ENCODE measurements around the gene TNK2.

Gene TNK2

DNA sequence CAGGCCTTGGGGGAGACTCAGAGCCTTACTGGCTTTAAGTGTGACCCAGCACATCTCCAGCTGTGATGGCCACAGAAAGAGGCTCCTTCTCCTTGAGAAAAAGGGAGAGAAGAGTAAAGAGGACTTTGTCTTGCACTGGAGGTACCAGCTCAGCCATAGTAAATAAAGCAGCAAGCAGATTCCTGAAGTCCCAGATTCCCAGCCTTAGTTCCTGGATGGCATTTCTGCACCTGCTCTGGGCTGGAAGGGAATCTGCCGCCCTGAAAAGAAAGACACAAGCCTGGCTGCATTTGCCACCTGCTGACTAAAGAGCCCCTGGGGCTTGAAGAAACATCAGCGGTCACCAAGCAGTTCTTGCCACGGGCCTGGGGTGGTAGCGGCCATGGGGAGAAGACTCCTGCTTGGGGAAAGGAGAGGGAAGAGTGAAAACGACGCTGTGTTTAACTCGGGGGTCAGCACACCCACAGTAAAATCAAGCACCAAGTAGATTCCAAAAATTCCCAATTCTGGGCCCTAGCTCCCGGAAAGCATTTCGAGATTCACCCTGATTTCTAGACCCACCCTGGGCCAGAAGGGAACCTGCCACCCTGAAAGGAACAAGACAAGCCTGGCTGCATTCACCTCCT is 24.2 kb upstream of the TNK2 start:
- TF ChIP-seq, protein P1, sequence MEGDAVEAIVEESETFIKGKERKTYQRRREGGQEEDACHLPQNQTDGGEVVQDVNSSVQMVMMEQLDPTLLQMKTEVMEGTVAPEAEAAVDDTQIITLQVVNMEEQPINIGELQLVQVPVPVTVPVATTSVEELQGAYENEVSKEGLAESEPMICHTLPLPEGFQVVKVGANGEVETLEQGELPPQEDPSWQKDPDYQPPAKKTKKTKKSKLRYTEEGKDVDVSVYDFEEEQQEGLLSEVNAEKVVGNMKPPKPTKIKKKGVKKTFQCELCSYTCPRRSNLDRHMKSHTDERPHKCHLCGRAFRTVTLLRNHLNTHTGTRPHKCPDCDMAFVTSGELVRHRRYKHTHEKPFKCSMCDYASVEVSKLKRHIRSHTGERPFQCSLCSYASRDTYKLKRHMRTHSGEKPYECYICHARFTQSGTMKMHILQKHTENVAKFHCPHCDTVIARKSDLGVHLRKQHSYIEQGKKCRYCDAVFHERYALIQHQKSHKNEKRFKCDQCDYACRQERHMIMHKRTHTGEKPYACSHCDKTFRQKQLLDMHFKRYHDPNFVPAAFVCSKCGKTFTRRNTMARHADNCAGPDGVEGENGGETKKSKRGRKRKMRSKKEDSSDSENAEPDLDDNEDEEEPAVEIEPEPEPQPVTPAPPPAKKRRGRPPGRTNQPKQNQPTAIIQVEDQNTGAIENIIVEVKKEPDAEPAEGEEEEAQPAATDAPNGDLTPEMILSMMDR (IDR thresholded peaks at IDR 0.05; ENCODE audit: borderline replicate concordance, insufficient read depth, low read depth, low read length): no peak
- H3K4me3 ChIP-seq (ENCODE audit: low read depth, low read length): no peak overlapping the region

DNA sequence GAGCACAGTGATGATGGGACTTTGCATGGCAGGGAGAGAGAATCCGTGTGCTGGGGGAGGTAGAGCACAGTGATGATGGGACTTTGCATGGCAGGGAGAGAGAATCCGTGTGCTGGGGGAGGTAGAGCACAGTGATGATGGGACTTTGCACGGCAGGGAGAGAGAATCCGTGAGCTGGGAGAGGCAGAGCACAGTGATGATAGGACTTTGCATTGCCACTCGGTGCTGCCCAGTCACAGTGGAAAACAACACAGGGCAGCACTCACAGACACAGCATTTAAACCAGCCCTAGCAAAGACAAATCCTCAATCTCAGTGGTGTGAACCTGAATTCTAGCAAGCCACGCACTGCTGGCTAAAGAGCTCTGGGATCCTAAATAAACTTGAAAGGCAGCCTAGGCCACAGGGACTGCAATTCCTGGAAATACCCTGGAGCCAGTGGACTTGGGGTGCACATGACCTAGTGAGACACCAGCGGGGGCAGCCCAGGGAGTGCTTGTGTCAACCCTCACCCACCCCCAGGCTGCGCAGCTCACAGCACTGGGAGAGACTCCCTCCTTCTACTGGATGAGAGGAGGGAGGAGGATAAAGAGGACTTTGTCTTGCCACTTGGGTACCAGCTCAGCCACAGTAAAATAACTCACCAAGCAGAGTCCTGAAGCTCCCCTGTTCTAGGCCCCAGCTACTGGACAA is 23.4 kb upstream of the TNK2 start:
- no peak overlapping the region for H3K4me3 ChIP-seq (ENCODE audit: low read depth, low read length)
- TF ChIP-seq, protein P1 (IDR thresholded peaks at IDR 0.05; ENCODE audit: borderline replicate concordance, insufficient read depth, low read depth, low read length): no peak

DNA sequence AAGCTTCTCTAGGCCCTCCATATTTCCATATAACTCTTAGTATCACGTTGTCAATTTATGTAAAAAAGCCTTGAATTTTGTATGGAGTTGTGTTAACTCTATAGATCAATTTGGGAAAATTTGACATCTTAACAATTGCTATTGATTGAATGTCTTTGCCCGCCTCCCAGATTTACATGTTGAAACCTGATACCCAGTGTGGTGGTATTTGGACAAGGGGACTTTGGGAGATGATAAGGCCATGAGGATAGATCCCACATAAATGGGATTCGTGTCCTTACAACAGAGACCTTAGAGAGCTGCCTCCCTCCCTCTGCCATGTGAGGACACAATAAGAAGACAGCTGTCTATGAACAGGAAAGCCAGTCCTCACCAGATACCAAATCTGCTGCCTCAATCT is 21.1 kb upstream of the TNK2 start:
- no peak overlapping the region for H3K4me3 ChIP-seq (ENCODE audit: low read depth, low read length)
- TF ChIP-seq, protein P1 (IDR thresholded peaks at IDR 0.05; ENCODE audit: borderline replicate concordance, insufficient read depth, low read depth, low read length): no peak

DNA sequence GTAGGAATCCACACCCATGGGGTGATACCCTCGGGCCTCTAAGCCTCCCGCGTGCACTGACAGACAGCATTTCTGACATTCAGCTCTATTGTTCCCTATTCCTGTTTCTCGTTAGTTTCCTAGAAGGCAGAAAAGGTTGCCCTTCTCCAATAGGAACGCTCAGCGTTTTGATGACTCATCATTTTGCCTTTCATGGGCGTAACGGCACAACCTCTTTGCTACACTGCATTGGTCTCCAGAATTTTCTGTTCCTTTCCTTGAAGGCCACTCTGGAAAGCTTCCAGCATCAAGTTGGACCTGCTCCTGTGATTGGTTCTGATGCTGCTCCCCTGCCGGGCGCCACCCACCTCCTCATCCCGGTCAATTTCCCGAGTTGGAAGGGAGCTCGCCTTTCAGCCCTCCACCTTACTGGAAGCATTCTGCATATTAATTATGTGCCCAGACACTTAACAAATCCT is 13.0 kb upstream of the TNK2 start:
- no peak overlapping the region for H3K4me3 ChIP-seq (ENCODE audit: low read depth, low read length)
- TF ChIP-seq, protein P1 (IDR thresholded peaks at IDR 0.05; ENCODE audit: borderline replicate concordance, insufficient read depth, low read depth, low read length): no peak

DNA sequence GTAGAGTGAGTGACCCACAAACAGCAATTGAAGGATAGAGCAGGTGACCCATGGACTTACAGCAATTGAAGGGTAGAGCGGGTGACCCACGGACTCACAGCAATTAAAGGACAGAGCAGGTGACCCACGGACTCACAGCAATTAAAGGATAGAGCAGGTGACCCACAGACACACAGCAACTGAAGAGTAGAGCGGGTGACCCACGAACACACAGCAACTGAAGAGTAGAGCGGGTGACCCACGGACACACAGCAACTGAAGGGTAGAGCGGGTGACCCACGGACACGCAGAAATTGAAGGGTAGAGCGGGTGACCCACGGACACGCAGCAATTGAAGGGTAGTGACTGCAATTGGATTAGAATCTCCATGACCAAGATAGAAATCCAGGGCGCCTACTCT is 9.8 kb upstream of the TNK2 start:
- no peak overlapping the region for H3K4me3 ChIP-seq (ENCODE audit: low read depth, low read length)
- TF ChIP-seq, protein P1 (IDR thresholded peaks at IDR 0.05; ENCODE audit: borderline replicate concordance, insufficient read depth, low read depth, low read length): no peak

DNA sequence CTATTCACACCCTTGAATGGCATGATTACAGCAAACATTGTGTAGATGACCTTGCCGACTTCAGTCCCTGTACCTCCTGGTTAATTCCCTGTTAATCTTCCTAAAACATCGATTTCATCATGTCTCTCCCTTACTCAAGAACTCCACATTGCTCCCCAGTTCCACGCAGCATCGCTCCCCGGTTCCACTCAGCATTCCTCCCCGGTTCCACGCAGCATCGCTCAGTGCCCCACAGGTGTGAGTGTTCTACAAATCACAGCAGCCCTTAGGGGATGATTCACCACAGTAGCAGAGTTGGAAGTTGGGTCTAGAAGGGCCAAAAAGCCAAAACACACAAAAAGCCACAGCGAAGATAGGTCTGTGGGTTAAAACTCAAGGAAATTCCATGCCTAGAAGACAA is 8.6 kb upstream of the TNK2 start:
- H3K4me3 ChIP-seq (ENCODE audit: low read depth, low read length): no peak overlapping the region
- TF ChIP-seq, protein P1 (IDR thresholded peaks at IDR 0.05; ENCODE audit: borderline replicate concordance, insufficient read depth, low read depth, low read length): no peak

DNA sequence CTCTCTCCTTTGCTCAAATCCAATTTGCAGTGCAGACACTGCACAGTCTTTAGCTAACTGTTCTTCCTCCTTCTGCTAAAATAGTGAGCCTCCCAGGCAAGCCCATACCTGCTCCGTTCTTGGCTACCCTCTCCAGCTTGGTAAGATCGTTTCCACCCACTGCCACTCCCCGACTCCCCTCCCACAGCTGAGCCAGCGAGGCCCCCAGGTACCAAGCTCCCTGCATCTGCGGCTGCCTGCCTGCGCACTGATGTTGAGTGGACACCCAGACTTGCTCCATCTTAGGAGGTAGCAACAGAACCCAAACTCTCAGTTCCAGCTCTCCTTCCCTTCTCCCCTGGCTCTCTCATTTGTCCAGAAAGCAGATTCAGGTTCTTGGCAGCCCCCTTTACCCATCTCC is 7.9 kb upstream of the TNK2 start:
- no peak overlapping the region for H3K4me3 ChIP-seq (ENCODE audit: low read depth, low read length)
- TF ChIP-seq, protein P1 (IDR thresholded peaks at IDR 0.05; ENCODE audit: borderline replicate concordance, insufficient read depth, low read depth, low read length): no peak
